ENCODE measurements around the gene CRYZL1. TPM values are rescaled to one million over a fixed set of nuclear protein-coding genes. Genes with fewer than 3 reads are reported as not detected.
A peak's percentile ranks its signal among the peaks of the same experiment; 100 is the strongest.

CRYZL1 gene
- total and polyA plus RNA-seq, 7 donors, result 12.8 to 37.7 (median 16.1) TPM

DNA sequence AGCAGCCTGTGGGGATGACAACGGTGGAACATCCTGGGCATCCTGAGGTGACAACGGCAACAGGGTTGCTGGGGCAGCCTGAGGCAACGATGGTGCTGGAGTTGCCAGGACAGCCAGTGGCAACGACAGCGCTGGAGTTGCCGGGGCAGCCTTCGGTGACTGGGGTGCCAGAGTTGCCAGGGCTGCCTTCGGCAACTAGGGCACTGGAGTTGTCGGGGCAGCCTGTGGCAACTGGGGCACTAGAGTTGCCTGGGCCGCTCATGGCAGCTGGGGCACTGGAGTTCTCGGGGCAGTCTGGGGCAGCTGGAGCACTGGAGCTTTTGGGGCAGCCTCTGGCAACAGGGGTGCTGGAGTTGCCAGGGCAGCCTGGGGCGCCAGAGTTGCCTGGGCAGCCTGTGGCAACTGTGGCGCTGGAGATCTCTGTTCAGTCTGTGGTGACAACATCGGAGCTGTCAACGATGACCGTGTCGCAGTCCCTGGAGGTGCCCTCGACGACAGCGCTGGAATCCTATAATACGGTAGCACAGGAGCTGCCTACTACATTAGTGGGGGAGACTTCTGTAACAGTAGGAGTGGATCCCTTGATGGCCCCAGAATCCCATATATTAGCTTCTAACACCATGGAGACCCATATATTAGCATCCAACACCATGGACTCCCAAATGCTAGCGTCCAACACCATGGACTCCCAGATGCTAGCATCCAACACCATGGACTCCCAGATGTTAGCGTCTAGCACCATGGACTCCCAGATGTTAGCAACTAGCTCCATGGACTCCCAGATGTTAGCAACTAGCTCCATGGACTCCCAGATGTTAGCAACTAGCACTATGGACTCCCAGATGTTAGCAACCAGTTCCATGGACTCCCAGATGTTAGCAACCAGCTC, 90.5 kb downstream of the CRYZL1 start:
- Histone ChIP-seq H3K27ac (no peak overlapping the region), H3K36me3 (ENCODE audit: insufficient read depth in 1 of 2, low read depth in 1 of 2) (peaks cover 31 to 99% of the 10 kb centered on the region in 2 donors), H3K4me3 (no peak overlapping the region), H3K27me3 (ENCODE audit: insufficient read depth in 3 of 3, low read length in 2 of 3) (no peaks in the 10 kb centered on the region), H3K9me3 (no peaks in the 10 kb centered on the region), H3K4me1 (peaks cover 12% of the 10 kb centered on the region)
- intact Hi-C loops (cut with DNase I), result no loop called here
- peak in 1 of 4 donors; percentile 7 for ATAC-seq
- 97 to 98% (median 97%) methylated on average over 23 of the region's 23 CpGs for WGBS, 3 donors
- DNase-seq, result no peak
- TF ChIP-seq, protein P1, sequence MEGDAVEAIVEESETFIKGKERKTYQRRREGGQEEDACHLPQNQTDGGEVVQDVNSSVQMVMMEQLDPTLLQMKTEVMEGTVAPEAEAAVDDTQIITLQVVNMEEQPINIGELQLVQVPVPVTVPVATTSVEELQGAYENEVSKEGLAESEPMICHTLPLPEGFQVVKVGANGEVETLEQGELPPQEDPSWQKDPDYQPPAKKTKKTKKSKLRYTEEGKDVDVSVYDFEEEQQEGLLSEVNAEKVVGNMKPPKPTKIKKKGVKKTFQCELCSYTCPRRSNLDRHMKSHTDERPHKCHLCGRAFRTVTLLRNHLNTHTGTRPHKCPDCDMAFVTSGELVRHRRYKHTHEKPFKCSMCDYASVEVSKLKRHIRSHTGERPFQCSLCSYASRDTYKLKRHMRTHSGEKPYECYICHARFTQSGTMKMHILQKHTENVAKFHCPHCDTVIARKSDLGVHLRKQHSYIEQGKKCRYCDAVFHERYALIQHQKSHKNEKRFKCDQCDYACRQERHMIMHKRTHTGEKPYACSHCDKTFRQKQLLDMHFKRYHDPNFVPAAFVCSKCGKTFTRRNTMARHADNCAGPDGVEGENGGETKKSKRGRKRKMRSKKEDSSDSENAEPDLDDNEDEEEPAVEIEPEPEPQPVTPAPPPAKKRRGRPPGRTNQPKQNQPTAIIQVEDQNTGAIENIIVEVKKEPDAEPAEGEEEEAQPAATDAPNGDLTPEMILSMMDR (IDR thresholded peaks at IDR 0.05), result no peak

GRCh38 chr21:33549848-33550771, 91.4 kb downstream of the CRYZL1 start:
- Histone ChIP-seq H3K27me3 (ENCODE audit: insufficient read depth in 3 of 3, low read length in 2 of 3) (no peaks in the 10 kb centered on the region), H3K4me1 (peaks cover 12% of the 10 kb centered on the region), H3K4me3 (no peak overlapping the region), H3K9me3 (no peaks in the 10 kb centered on the region), H3K36me3 (ENCODE audit: insufficient read depth in 1 of 2, low read depth in 1 of 2) (peaks cover 31 to 90% of the 10 kb centered on the region in 2 donors), H3K27ac (no peak overlapping the region)
- DNase-seq (no peak), ATAC-seq (peak in 1 of 4 donors; percentile 27)
- TF ChIP-seq, protein P1 (IDR thresholded peaks at IDR 0.05), result no peak
- WGBS, 3 donors, result 94 to 96% (median 94%) methylated on average over 19 of the region's 19 CpGs
- intact Hi-C loops (cut with DNase I), result no loop called here

DNA sequence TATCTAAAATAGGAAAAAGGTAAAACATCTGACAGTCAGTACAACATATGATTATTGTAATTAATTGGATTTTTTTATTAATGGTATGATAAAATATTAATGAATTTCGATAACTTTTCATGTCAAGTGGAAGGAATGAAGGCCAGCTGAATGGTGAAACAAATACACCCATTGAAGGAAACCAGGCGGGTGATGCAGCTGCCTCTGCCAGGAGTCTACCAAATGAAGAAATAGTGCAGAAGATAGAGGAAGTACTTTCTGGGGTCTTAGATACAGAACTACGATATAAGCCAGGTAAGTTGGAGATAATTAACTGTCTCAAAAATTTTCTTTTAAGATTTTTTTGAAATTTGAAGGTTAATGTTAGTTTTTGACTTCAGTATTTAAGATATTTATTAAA, 95.5 kb downstream of the CRYZL1 start:
- TF ChIP-seq, protein P1 (IDR thresholded peaks at IDR 0.05), result no peak
- H3K9me3 ChIP-seq, result no peaks in the 10 kb centered on the region
- intact Hi-C loops (cut with DNase I), result no loop called here
- peak overlapping the region; percentile 12 for H3K27ac ChIP-seq
- H3K4me3 ChIP-seq, result peak overlapping the region; percentile 84
- DNase-seq (no peak), ATAC-seq (no peak)
- peaks cover 12 to 50% of the 10 kb centered on the region in 2 donors for H3K36me3 ChIP-seq (ENCODE audit: insufficient read depth in 1 of 2, low read depth in 1 of 2)
- H3K4me1 ChIP-seq, result peaks cover 22% of the 10 kb centered on the region
- WGBS, 3 donors, result 54 to 69% (median 55%) methylated on average over 3 of the region's 3 CpGs
- H3K27me3 ChIP-seq (ENCODE audit: insufficient read depth in 3 of 3, low read length in 2 of 3), result no peaks in the 10 kb centered on the region

- DNase-seq, result no peak
- no peak for ATAC-seq
- WGBS, 3 donors, result 7 to 17% (median 12%) methylated on average over 8 of the region's 8 CpGs
- TF ChIP-seq, protein P1 (IDR thresholded peaks at IDR 0.05), result no peak
- intact Hi-C loops (cut with DNase I), result loop anchor here in 1 of 2 donors (5.0 kb wide), 2 partner anchors 43 to 63 kb away; partner anchors contain the start of gene DONSON
- Histone ChIP-seq H3K27me3 (ENCODE audit: insufficient read depth in 3 of 3, low read length in 2 of 3) (no peaks in the 10 kb centered on the region), H3K4me1 (peaks cover 31% of the 10 kb centered on the region), H3K36me3 (ENCODE audit: insufficient read depth in 1 of 2, low read depth in 1 of 2) (peaks cover 0 to 35% of the 10 kb centered on the region in 2 donors), H3K4me3 (peak overlapping the region; percentile 84), H3K9me3 (no peaks in the 10 kb centered on the region), H3K27ac (peak overlapping the region; percentile 99)
Observed at GRCh38 chr21:33544451-33545195, 96.9 kb downstream of the CRYZL1 start.

Measured in psoas muscle (tissue), 8 donors.